Lung (tissue), 12 donors: ENCODE measurements around the gene RGPD3. TPM values are rescaled to one million over a fixed set of nuclear protein-coding genes. Genes with fewer than 3 reads are reported as not detected.

ENCODE experiments used
- ATAC-seq: fragments of 200-7000 bp; cut with Tn5 transposase; one replicate; pipeline ENCODE4 v1.9.1; 2020; ENCODE audit warnings: moderate number of reproducible peaks; ENCODE audit not compliant: insufficient read depth, low FRiP score
- DNase-seq, 3 donors: peaks; one replicate each; pipeline ENCODE4 v3.0.0-alpha.2; 2013 to 2017
- H3K27ac ChIP-seq, 2 donors: one replicate each; pipeline ENCODE4 v1.5.1; 2013; ENCODE audit warnings: mild to moderate bottlenecking in 2 of 2, moderate library complexity in 2 of 2, control low read depth in 1 of 2, inconsistent platforms in 1 of 2, low read depth in 1 of 2, low read length in 1 of 2
- H3K27me3 ChIP-seq, 3 donors: one replicate each; pipeline ENCODE4 v1.5.1; 2013; ENCODE audit warnings: low read length in 2 of 3; ENCODE audit not compliant: control insufficient read depth in 3 of 3, insufficient read depth in 3 of 3
- H3K36me3 ChIP-seq, 4 donors: one replicate each; pipeline ENCODE4 v1.5.1; 2013; ENCODE audit warnings: low read length in 4 of 4, mild to moderate bottlenecking in 1 of 4, moderate library complexity in 1 of 4; ENCODE audit not compliant: control insufficient read depth in 4 of 4, insufficient read depth in 4 of 4
- H3K4me1 ChIP-seq, 5 donors: one replicate each; pipeline ENCODE4 v1.5.1; 2013; ENCODE audit warnings: low read length in 5 of 5, mild to moderate bottlenecking in 2 of 5, moderate library complexity in 1 of 5; ENCODE audit not compliant: control insufficient read depth in 5 of 5, insufficient read depth in 5 of 5
- H3K4me3 ChIP-seq: one replicate; pipeline ENCODE4 v1.5.1; 2013; ENCODE audit warnings: mild to moderate bottlenecking, control low read depth, moderate library complexity
- H3K9ac ChIP-seq, 2 donors: one replicate each; pipeline ENCODE4 v1.5.1; 2013; ENCODE audit warnings: low read length in 2 of 2, control low read depth in 1 of 2; ENCODE audit not compliant: insufficient read depth in 1 of 2
- H3K9me3 ChIP-seq, 4 donors: one replicate each; pipeline ENCODE4 v1.5.1; 2013; ENCODE audit warnings: low read length in 3 of 4, mild to moderate bottlenecking in 1 of 4, moderate library complexity in 1 of 4; ENCODE audit not compliant: control insufficient read depth in 4 of 4, insufficient read depth in 3 of 4
- CTCF ChIP-seq: IDR thresholded peaks from 2 replicates; pipeline ENCODE4 v1.5.1; 2012; ENCODE audit warnings: mild to moderate bottlenecking; ENCODE audit errors: control extremely low read depth, extremely low read depth
- WGBS, 2 donors: extraction: QIAGEN DNeasy Blood & Tissue Kit; methylation state at CpG; one replicate each; pipeline ENCODE4 v1.1.7; 2013; 5-methylcytosine and 5-hydroxymethylcytosine counted together
- polyA plus RNA-seq, 2 donors: library from polyadenylated mRNA; stranded (reverse); fragments of 200-250 nt; gene quantifications; one replicate each; pipeline ENCODE4 v1.2.1, GENCODE V29; 2013
- total RNA-seq, 2 donors: library from RNA; depleted of rRNA in 1 of 2; stranded (reverse); fragments of >200 nt in 1 of 2; gene quantifications; one replicate each; pipeline ENCODE4 v1.2.1, GENCODE V29; 2014 to 2021
- donor health status: control.
- donor health status: control.
- donor health status: Bipolar disorder and iron deficiency.
- donor health status: healthy.
- donor health status: DM: yes; HTN: yes; CAD: no.

The RGPD3 gene
- total and polyA plus RNA-seq, 4 donors, result 0.09 to 0.71 (median 0.17) TPM

GRCh38 chr2:106362789-106363188, 105.4 kb downstream of the RGPD3 start:
- 0% methylated on average over 1 of the region's 1 CpG for WGBS, 2 donors
- no peaks in the 10 kb centered on the region for H3K36me3 ChIP-seq

GRCh38 chr2:106359512-106359911, 108.7 kb downstream of the RGPD3 start:
- ATAC-seq (no peak), DNase-seq (no peak)
- no peak overlapping the region for H3K9ac ChIP-seq

More at GRCh38 chr2:106362789-106363188, 105.4 kb downstream of the RGPD3 start:
- DNase-seq, result no peak
- Histone ChIP-seq H3K9ac (no peak overlapping the region), H3K27ac (no peak overlapping the region), H3K9me3 (no peaks in the 10 kb centered on the region), H3K4me3 (no peak overlapping the region), H3K27me3 (no peaks in the 10 kb centered on the region), H3K4me1 (peaks cover 0 to 10% (median 0%) of the 10 kb centered on the region in 5 donors)
- no peak for ATAC-seq
- no peak for TF ChIP-seq CTCF

GRCh38 chr2:106358521-106358920, 109.7 kb downstream of the RGPD3 start:
- no peak overlapping the region for H3K27ac ChIP-seq
- TF ChIP-seq CTCF, result no peak
- ATAC-seq (no peak), DNase-seq (no peak)
- H3K4me3 ChIP-seq, result no peak overlapping the region
- no peaks in the 10 kb centered on the region for H3K36me3 ChIP-seq
- H3K9me3 ChIP-seq, result no peaks in the 10 kb centered on the region
- H3K4me1 ChIP-seq, result peaks cover 0 to 4% (median 0%) of the 10 kb centered on the region in 5 donors
- no peak overlapping the region for H3K9ac ChIP-seq
- WGBS, 2 donors, result 58 to 73% methylated on average over 6 of the region's 6 CpGs
- H3K27me3 ChIP-seq, result no peaks in the 10 kb centered on the region

More at GRCh38 chr2:106359512-106359911, 108.7 kb downstream of the RGPD3 start:
- no peak overlapping the region for H3K27ac ChIP-seq
- H3K4me3 ChIP-seq, result no peak overlapping the region
- no peak for TF ChIP-seq CTCF
- no peaks in the 10 kb centered on the region for H3K36me3 ChIP-seq
- 97% methylated on average over 7 of the region's 7 CpGs for WGBS, 2 donors
- H3K27me3 ChIP-seq, result no peaks in the 10 kb centered on the region
- peaks cover 0 to 4% (median 0%) of the 10 kb centered on the region in 5 donors for H3K4me1 ChIP-seq
- no peaks in the 10 kb centered on the region for H3K9me3 ChIP-seq

- DNase-seq (no peak), ATAC-seq (no peak)
- Histone ChIP-seq H3K4me3 (no peak overlapping the region), H3K27ac (no peak overlapping the region), H3K36me3 (no peaks in the 10 kb centered on the region), H3K4me1 (peaks cover 0 to 4% (median 0%) of the 10 kb centered on the region in 5 donors), H3K9ac (no peak overlapping the region), H3K27me3 (no peaks in the 10 kb centered on the region), H3K9me3 (no peaks in the 10 kb centered on the region)
- WGBS, 2 donors, result 73 to 77% methylated on average over 5 of the region's 5 CpGs
- TF ChIP-seq CTCF, result no peak
Measured at GRCh38 chr2:106358081-106358480, 110.1 kb downstream of the RGPD3 start.
